ENCODE results near the gene ADGRD2. TPM values are rescaled to one million over a fixed set of nuclear protein-coding genes. Genes with fewer than 3 reads are reported as not detected.

ADGRD2 gene
- total and polyA plus RNA-seq, 9 of the 15 experiments (the other 6 are each of a cell fraction or from before 2014, with no cell fraction given): not detected

GRCh38 chr9:124415102-124415851, 35.0 kb upstream of the ADGRD2 start, which contains the start of gene PSMB7 (continued):
- TF ChIP-seq MLLT1 (IDR thresholded peaks at IDR 0.05): peak in 1 of 2 experiments; percentile 24; a peak in 1 of 4 replicates
- TF ChIP-seq HNRNPUL1 (IDR thresholded peaks at IDR 0.05; ENCODE audit: low read length): 0 out of 2 replicates have a peak, but pooled peaks have one; percentile 49
- no peak for TF ChIP-seq ZBTB34 (CRISPR knock-in tag; IDR thresholded peaks at IDR 0.05)
- TF ChIP-seq U2AF1 (optimal IDR thresholded peaks at IDR 0.05; ENCODE audit: low read depth, low read length): no peak
- TF ChIP-seq USF1 (CRISPR knock-in tag; IDR thresholded peaks at IDR 0.05): no peak
- TF ChIP-seq ZSCAN32 (CRISPR knock-in tag; IDR thresholded peaks at IDR 0.05): no peak
- no peak for TF ChIP-seq ZKSCAN8 (CRISPR knock-in tag; IDR thresholded peaks at IDR 0.05)
- no peak for TF ChIP-seq U2AF2 (optimal IDR thresholded peaks at IDR 0.05; ENCODE audit: low read depth, low read length)
- no peak; the same call in 1 of the 2 replicates for TF ChIP-seq ZNF511 (CRISPR knock-in tag; IDR thresholded peaks at IDR 0.05)
- TF ChIP-seq ZNF354B (CRISPR knock-in tag; IDR thresholded peaks at IDR 0.05): no peak
- TF ChIP-seq KAT7 (CRISPR knock-in tag; IDR thresholded peaks at IDR 0.05; ENCODE audit: borderline replicate concordance): no peak
- TF ChIP-seq PCBP1 (IDR thresholded peaks at IDR 0.05; ENCODE audit: low read depth, low read length, poor library complexity, severe bottlenecking): no peak
- no peak for TF ChIP-seq ZNF282 (CRISPR knock-in tag; IDR thresholded peaks at IDR 0.05)
- TF ChIP-seq CBFB (CRISPR knock-in tag; IDR thresholded peaks at IDR 0.05): no peak
- no peak for TF ChIP-seq ESRRB (CRISPR knock-in tag; IDR thresholded peaks at IDR 0.05; ENCODE audit: borderline replicate concordance)
- peak; percentile 26 to 33; a peak in 2 of 4 replicates for TF ChIP-seq SIN3A (IDR thresholded peaks at IDR 0.05; ENCODE audit: borderline replicate concordance in 2 of 2, control insufficient read depth in 1 of 2, low read depth in 2 of 2, low read length in 2 of 2)
- no peak for TF ChIP-seq CHD2 (IDR thresholded peaks at IDR 0.05; ENCODE audit: low read depth, low read length)
- TF ChIP-seq NFE2 (IDR thresholded peaks at IDR 0.05; ENCODE audit: low read depth): peak; percentile 61; the same call in 1 of the 2 replicates
- no peak for TF ChIP-seq SREBF2 (CRISPR knock-in tag; IDR thresholded peaks at IDR 0.05)
- no peak for TF ChIP-seq ZNF174 (CRISPR knock-in tag; IDR thresholded peaks at IDR 0.05)
- TF ChIP-seq ZBTB33 (CRISPR knock-in tag; IDR thresholded peaks at IDR 0.05): peak; percentile 58; the same call in 1 of the 2 replicates
- peak; percentile 94 for TF ChIP-seq BRD4 (IDR thresholded peaks at IDR 0.05)
- TF ChIP-seq ZNF263 (CRISPR knock-in tag; IDR thresholded peaks at IDR 0.05; ENCODE audit: borderline replicate concordance): no peak

All from K562 (cell line).